ENCODE measurements around the gene HSD11B1L.

The HSD11B1L gene, protein sequence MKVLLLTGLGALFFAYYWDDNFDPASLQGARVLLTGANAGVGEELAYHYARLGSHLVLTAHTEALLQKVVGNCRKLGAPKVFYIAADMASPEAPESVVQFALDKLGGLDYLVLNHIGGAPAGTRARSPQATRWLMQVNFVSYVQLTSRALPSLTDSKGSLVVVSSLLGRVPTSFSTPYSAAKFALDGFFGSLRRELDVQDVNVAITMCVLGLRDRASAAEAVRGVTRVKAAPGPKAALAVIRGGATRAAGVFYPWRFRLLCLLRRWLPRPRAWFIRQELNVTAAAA

DNA sequence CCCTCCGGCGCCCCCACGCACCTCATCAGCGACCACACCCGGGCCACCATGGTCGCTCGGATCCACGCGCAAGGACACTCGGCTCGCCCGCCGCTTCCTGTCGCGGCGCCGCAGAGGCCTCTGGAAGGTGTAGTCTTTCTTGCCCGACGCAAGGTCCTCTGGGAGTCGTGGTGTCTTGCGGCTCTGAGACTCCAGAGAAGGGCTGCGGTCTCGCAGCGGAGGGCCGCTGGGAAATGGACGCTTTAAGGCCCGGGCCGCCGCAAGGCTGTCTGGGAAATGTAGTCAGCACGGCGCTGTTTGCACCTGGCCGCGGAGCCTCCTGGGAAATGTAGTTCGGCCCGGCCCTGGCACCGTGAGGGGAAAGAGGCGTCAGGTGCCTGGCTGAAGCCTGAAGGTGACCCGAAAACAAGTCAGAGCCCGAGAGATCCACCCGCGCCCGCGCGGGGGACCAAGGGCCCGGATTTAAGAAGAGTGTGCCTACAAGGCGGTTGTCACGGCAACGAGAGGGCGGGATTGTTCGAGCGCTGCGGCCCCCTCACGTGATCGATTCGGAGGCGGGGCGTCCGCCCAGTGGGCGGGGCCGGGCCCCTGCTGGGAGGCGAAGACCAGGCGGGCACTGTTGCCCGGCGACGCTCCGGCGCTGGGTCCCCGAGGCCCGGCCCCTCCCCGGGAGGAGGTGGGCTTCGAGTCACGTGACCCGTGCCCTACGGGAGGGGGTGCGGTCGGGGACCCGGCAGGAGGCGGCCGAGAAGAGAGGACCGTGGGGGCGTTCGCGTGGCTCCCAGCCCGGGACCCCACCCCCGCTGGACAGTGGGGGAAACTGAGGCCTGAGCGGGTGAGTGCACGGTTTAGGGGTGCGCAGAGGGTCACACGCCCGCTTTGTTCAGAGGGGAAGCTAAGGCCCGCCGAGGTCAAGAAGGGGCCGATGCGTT lies at the start of gene HSD11B1L, which contains the start of gene MICOS13:
HSD11B1L (plus strand) TSS at position 591 of the 932 bp plus-strand sequence. CDS start 3,806 bp downstream, outside the sequence.
MICOS13 (minus strand) TSS at position 80 of the 932 bp plus-strand sequence; CDS start at position 50, 30 bp downstream.
- DNase-seq (ENCODE audit: low read depth) = peak; percentile 99

DNA sequence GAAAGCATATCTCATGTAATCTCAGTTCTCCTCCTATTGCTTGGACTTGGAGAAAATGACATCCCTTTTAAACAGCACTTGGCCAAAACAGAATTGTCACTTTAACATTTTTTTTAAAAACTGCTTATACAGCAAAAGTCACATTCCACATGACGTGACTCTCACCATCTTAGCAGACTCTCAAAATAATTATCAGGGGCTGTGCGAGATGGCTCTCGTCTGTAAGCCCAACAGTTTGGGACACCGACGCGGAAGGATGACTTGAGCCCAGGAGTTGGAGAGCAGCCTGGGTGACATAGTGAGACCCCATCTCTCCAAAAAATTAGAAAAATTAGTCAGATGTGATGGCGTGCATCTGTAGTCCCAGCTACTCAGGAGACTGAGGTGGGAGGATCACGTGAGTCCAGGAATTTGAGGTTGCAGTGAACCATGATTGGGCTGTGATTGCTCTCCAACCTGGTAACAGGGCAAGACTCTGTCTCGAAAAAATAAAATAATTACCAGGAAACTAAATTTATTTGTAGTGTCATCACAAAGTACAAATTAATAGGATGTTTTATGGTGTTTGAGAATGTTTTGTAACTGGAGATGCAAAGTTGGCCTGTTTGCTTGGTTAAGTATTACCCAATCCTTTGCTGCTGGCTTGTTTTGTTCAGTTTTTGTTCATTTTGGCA lies 49.1 kb upstream of the HSD11B1L start:
- DNase-seq (ENCODE audit: low read depth) = peak; percentile 32

GRCh38 chr19:5632241-5632612 lies 48.6 kb upstream of the HSD11B1L start:
- no peak for DNase-seq (ENCODE audit: low read depth)

GRCh38 chr19:5632657-5633056 lies 48.2 kb upstream of the HSD11B1L start:
- no peak for DNase-seq (ENCODE audit: low read depth)

DNA sequence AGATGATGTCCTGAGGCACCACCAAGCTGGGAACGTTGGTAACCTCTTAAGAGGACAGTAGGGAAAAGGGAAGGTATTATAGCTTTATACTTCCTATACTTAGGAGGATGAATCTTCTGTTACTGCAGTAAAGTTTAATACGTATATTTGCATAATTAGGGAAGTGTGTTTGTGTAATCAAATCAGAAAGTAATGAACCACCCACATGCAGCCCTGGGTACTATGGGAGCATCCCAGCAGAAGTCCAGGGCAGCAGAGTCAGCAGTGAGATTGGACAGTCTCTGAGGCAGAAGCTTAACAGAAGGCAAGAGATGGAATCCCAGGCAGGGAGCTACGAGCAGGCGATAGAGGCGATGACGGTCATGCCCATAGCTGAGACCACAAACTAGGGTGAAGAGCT lies 45.4 kb upstream of the HSD11B1L start:
- no peak for DNase-seq (ENCODE audit: low read depth)

DNA sequence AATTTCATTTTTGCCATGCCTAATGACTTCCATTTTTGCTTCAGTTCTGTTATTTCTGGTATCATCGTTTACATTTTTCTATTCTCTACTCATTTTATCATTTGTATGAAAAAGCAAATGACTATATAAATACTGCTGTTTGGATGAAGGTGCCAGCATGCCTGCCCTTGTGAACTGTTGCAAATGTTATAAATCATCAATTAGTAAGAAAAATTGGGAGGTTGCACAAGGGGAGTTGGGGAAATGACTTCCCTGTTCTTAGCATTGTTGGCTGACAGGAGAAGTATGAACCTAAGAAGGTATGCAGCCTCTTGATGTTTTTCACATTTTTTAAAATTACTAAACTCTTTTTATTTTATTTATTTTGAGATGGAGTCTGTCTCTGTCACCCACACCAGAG lies 42.9 kb upstream of the HSD11B1L start:
- no peak for DNase-seq (ENCODE audit: low read depth)

DNA sequence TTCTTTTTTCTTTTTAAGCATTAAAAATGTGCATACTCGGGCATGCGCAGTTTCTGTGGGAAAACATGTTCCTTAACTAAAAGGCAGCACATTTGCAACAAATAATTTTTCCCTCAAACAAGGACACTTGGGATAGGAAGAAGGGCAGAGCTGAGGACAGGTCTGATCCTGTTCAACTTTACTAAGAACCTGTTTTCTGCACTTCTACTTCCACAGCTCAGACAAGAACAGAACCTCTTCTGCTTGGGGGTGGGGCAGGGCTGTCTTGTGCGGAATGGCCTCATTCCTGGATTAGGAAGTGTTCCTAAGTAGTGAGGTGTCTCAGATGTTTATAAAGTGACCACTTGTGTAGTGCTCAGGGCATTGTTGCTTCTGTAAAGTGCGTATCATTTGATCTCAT lies 39.7 kb upstream of the HSD11B1L start:
- DNase-seq (ENCODE audit: low read depth) = no peak

GRCh38 chr19:5642204-5642603 lies 38.6 kb upstream of the HSD11B1L start:
- peak; percentile 63 for DNase-seq (ENCODE audit: low read depth)

GRCh38 chr19:5643060-5643459 lies 37.8 kb upstream of the HSD11B1L start:
- DNase-seq (ENCODE audit: low read depth) = no peak

DNA sequence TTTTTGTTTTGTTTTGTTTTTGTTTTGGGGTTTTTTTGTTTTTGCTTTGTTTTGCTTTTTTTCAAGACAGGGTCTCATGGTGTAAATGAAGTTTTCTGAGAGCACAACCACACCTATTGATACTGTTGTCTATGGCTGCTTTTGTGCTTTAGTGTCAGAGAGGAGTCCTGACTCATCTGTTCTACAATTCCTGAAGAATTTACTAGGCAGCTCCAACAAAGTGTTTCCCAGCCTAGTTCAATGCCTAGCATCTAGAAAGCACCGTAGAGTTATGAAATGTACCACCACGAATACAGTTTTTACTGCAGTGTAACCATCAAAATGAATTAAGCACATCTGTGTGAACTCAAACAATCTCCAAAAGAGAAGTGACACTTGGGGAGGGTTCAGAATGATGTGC lies 36.8 kb upstream of the HSD11B1L start:
- peak; percentile 64 for DNase-seq (ENCODE audit: low read depth)

- no peak for DNase-seq (ENCODE audit: low read depth)
Observed at GRCh38 chr19:5645409-5645808, 35.4 kb upstream of the HSD11B1L start.

DNA sequence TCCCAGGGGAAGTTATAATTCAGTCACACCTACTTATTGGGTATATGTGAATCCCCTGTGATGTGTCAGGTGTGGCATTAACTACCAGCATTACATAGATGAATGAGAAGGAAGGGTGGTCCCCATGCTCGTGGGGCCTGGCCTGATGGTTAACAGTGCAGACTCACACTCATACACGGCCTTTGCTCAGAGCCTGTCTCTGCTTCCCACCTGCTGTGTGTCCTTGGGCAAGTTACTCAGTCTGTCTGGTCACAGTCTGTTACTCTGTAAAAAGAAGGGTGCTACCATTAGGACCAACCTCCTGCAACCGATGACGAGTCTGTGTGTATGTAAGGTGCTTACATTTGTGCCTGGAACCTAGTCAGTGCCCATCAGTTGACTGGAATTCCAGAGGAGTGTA lies 34.1 kb upstream of the HSD11B1L start:
- no peak for DNase-seq (ENCODE audit: low read depth)

DNA sequence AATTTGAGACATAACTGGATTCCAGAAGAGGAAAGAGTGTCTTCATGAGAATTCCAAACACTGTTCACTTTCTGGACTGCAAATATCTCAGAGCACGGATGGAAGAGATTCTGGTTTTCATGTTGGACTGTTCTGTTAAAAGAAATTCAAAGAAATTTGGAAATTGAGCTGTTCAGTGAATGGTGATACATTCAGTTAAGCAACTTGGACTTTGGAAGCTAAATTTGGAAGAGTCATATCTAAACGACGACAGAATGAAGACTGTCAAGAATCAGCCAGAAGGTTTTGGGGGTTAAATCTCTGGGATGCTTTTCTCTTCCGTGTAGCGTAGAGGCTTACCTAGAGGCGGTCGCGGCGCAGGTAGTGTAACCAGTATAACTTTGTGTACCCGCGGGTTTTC lies 32.4 kb upstream of the HSD11B1L start:
- DNase-seq (ENCODE audit: low read depth) = no peak

GRCh38 chr19:5651361-5651760 lies 29.5 kb upstream of the HSD11B1L start:
- DNase-seq (ENCODE audit: low read depth) = no peak

DNA sequence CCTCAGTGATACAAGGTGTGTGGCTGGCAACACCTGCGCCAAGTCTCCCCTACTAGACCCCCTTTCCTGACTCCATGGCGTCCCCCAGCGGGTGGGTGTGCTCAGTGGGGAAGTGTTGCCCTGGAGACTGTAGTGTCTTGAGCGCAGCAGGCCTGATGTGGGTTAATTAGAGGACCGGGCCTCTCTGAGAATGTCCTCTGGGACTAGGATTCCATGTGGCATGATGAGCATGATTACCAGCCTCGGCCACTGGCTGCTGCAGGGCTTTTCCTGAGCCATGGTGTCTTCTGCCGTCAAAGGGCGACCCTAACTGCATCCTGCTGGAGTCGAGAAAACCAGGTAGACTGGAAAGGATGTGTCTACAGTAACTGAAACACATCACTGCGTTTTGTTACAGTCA lies 28.6 kb upstream of the HSD11B1L start:
- DNase-seq (ENCODE audit: low read depth) = no peak

DNA sequence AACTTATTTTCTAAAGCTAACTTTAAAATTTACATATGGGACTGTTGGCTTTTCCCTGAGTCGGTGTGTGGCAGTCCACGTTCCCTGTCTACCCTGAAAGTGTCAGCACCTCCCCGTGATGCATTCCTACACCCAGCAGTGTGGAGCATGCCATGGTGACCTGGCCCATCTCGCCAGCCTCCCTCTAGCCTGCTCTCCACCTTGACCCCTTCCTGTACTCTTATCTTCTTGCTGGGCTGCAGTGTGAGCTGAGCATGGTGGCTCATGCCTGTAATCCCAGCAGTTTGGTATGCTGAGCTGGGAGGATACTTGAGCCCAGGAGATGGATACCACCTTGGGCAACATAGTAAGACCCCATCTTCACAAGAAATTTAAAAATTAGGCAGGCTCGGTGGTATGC lies 25.9 kb upstream of the HSD11B1L start:
- DNase-seq (ENCODE audit: low read depth) = no peak

DNA sequence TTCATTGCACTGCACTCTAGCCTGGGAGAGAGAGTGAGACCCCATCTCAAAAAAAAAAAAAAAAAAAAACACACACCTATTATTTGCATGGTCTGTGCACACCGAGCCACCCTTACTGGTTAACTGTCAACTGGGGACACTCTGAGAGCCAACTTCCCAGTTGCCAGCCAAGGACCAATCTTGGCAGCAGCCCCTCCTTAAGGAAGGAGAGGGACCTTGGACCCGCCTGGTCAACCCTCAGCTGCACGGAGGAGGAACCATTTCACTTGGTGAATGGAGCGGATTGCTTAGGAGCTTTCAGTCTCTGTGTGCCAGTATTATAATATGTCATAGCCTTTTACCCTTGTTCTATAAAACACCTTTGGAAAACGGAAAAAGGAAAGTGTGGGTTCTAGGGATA lies 25.4 kb upstream of the HSD11B1L start:
- no peak for DNase-seq (ENCODE audit: low read depth)

GRCh38 chr19:5661483-5661882 lies 19.3 kb upstream of the HSD11B1L start:
- no peak for DNase-seq (ENCODE audit: low read depth)

DNA sequence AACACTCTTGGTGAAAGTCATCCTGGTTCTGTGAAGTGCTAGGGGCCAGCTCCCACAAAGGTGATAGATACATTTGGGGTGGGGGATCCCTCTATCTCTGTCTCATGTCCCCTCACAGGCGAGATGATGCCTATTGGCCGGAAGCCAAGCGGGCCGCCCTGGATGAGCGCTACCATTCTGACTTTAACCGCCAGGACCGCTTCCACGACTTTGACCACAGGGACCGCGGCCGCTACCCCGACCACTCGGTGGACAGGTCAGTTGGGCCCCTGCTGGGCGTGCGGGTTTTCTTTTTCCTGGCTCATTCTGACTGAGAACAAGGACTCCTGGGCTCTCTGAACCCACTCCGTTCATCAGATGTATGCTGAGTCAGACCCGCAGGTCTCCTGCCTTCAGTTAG lies 16.9 kb upstream of the HSD11B1L start:
- no peak for DNase-seq (ENCODE audit: low read depth)

- no peak for DNase-seq (ENCODE audit: low read depth)
Observed at GRCh38 chr19:5664515-5664914, 16.3 kb upstream of the HSD11B1L start.

- peak; percentile 80 for DNase-seq (ENCODE audit: low read depth)
Observed at GRCh38 chr19:5665781-5666513, 14.9 kb upstream of the HSD11B1L start.

All from iris pigment epithelial cell (primary cell).